ENCODE results near the gene ZBTB47. TPM values are rescaled to one million over a fixed set of nuclear protein-coding genes. Genes with fewer than 3 reads are reported as not detected.

The ZBTB47 gene
- total and polyA plus RNA-seq, 10 donors = 2.1 to 22.2 (median 14.4) TPM

DNA sequence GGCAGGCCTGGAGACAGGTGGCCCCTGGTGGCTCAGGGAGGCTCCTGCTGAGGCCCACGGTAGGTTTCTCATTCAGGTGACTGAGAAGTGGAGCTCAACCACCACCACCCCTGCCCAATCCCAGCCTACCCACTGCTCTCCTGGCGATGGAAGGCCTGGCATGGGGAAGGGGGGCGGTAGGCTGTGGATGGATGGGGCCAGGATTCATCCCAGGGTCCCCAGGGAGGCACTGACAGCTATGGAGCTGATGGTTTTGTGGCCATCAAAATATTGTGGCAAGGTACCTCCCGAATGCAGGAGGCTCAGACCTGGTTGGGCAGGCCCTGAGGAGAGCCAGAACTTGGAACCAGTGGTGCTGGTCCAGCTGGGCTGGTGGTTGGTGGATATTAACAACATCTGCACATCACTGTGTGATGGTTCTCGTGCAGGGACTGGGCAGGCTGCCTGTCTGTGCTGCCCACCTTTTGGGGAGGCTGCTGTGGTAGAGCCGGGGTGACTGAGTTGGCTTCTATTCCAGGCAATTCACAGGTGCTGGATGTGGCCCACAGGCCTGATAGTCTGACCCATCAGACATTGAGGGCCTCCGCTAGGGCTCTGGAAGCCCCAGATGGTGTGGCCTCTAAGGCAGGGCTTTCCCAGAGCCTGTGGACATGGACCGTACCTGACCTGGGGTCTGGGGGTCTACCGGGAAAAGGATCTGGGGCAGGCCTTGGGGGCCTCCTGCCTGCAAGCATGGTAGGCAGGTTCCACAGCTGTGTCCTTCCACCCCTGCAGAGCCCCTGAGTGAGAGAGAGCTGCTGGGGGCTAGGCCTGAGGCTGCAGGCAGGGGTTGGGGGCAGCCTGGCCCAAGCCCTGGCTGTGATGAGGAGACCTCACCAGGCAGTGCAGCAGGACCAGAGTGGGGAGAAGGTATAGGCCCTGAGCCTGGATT, 3.4 kb downstream of the ZBTB47 start:
- TF ChIP-seq POLR2AphosphoS5 (IDR thresholded peaks at IDR 0.05) (no peak), POLR2A (IDR thresholded peaks at IDR 0.05) (no peak)
- TF ChIP-seq, protein P1, sequence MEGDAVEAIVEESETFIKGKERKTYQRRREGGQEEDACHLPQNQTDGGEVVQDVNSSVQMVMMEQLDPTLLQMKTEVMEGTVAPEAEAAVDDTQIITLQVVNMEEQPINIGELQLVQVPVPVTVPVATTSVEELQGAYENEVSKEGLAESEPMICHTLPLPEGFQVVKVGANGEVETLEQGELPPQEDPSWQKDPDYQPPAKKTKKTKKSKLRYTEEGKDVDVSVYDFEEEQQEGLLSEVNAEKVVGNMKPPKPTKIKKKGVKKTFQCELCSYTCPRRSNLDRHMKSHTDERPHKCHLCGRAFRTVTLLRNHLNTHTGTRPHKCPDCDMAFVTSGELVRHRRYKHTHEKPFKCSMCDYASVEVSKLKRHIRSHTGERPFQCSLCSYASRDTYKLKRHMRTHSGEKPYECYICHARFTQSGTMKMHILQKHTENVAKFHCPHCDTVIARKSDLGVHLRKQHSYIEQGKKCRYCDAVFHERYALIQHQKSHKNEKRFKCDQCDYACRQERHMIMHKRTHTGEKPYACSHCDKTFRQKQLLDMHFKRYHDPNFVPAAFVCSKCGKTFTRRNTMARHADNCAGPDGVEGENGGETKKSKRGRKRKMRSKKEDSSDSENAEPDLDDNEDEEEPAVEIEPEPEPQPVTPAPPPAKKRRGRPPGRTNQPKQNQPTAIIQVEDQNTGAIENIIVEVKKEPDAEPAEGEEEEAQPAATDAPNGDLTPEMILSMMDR (IDR thresholded peaks at IDR 0.05 in 8 of 11, conservative IDR thresholded peaks at IDR 0.05 in 3 of 11) = no peak
- intact Hi-C loops (cut with DNase I; ENCODE audit: low total_unique reads) = loop anchor here (10.0 kb wide), 1 partner anchor 88 kb away; no protein-coding TSS in a partner anchor
- peak overlapping the region in 2 of 8 donors; percentile 21 to 90 for H3K27ac ChIP-seq
- H3K4me1 ChIP-seq = peaks cover 17 to 62% (median 39%) of the 10 kb centered on the region in 6 donors
- no peaks in the 10 kb centered on the region for H3K9me3 ChIP-seq
- peaks cover 0 to 37% (median 2%) of the 10 kb centered on the region in 6 donors for H3K36me3 ChIP-seq
- H3K4me3 ChIP-seq = no peak overlapping the region
- WGBS, 5 donors = 91 to 98% (median 94%) methylated on average over 6 to 9 of the region's 9 CpGs
- no peak for DNase-seq
- H3K27me3 ChIP-seq (replicated peaks in 1 of 7) = peaks cover 0 to 15% (median 0%) of the 10 kb centered on the region in 7 donors

DNA sequence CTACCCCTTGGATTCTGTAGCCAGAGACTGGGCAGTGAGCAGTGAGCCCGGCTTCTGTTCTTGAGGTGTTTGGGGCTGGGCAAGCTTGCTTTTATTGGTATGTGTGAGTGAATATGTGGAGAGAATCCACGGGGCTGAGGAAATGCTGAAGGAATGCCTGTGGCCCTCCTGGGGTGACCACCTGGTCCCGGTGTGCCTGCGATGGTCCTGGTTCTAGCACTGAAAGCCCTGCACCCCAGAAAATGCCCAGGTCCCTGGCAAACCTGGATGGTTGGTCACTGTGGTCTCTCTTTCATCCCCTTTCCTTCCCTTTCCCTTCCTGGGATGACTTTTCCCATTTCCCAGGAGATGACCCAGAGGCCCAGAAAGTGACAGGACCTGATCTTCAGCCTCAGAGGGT, 4.2 kb downstream of the ZBTB47 start:
- TF ChIP-seq, protein P1 (IDR thresholded peaks at IDR 0.05 in 8 of 11, conservative IDR thresholded peaks at IDR 0.05 in 3 of 11) = no peak
- TF ChIP-seq POLR2AphosphoS5 (IDR thresholded peaks at IDR 0.05) (no peak), POLR2A (IDR thresholded peaks at IDR 0.05) (no peak)
- WGBS, 5 donors = 85 to 90% (median 88%) methylated on average over 4 of the region's 4 CpGs
- Histone ChIP-seq H3K27ac (no peak overlapping the region), H3K4me1 (peaks cover 12 to 55% (median 32%) of the 10 kb centered on the region in 6 donors), H3K4me3 (no peak overlapping the region), H3K36me3 (peaks cover 0 to 40% (median 2%) of the 10 kb centered on the region in 6 donors), H3K27me3 (replicated peaks in 1 of 7) (peaks cover 0 to 15% (median 0%) of the 10 kb centered on the region in 7 donors), H3K9me3 (no peaks in the 10 kb centered on the region)
- intact Hi-C loops (cut with DNase I; ENCODE audit: low total_unique reads) = loop anchor here (10.0 kb wide), 1 partner anchor 87 kb away; no protein-coding TSS in a partner anchor
- no peak for DNase-seq

DNA sequence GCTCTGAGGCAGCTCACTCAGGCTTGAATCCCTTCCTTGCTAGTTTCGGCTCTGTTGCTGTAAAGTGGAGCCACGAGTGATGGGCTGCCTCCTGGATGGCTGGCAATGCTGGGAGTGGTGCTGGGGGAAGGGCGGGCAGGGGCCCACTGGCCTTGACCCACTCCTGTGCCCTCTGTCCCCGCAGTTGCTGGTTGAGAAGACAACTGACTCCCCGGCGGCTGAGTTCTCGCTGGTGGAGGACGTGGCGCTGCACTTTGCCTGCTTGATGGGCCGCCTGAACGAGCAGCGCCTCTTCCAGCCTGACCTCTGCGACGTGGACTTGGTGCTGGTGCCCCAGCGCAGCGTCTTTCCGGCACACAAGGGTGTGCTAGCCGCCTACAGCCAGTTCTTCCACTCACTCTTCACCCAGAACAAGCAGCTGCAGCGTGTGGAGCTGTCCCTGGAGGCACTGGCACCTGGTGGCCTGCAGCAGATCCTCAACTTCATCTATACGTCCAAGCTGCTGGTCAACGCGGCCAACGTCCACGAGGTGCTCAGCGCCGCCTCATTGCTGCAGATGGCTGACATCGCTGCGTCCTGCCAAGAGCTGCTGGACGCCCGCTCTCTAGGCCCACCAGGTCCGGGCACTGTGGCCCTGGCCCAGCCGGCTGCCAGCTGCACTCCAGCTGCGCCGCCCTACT, 4.7 kb downstream of the ZBTB47 start:
- Histone ChIP-seq H3K27me3 (replicated peaks in 1 of 7) (peaks cover 0 to 15% (median 0%) of the 10 kb centered on the region in 7 donors), H3K27ac (peak overlapping the region in 3 of 8 donors; percentile 19 to 65 (median 38)), H3K4me1 (peaks cover 6 to 49% (median 27%) of the 10 kb centered on the region in 6 donors), H3K9me3 (no peaks in the 10 kb centered on the region), H3K4me3 (no peak overlapping the region), H3K36me3 (peaks cover 0 to 46% (median 2%) of the 10 kb centered on the region in 6 donors)
- intact Hi-C loops (cut with DNase I; ENCODE audit: low total_unique reads) = loop anchor here (10.0 kb wide), 1 partner anchor 87 kb away; no protein-coding TSS in a partner anchor
- WGBS, 5 donors = 90 to 95% (median 92%) methylated on average over 11 to 34 of the region's 34 CpGs
- no peak for TF ChIP-seq POLR2AphosphoS5 (IDR thresholded peaks at IDR 0.05)
- TF ChIP-seq, protein P1 (IDR thresholded peaks at IDR 0.05 in 8 of 11, conservative IDR thresholded peaks at IDR 0.05 in 3 of 11) = no peak
- TF ChIP-seq POLR2A (IDR thresholded peaks at IDR 0.05) = no peak
- no peak for DNase-seq

Measured in spleen (tissue), 11 donors.